KG1 (cell line): Measurements from ENCODE around the gene MAP4K5.
"Not testable (repeated sequence)": the region's sequence is repeated elsewhere in the genome, so short reads cannot be mapped to it uniquely, and the experiment has no call there.

ENCODE experiments used
- DNase-seq: peaks from one replicate; lab custom pipeline; 2025; lab: John Stamatoyannopoulos, UW

MAP4K5 gene

DNA sequence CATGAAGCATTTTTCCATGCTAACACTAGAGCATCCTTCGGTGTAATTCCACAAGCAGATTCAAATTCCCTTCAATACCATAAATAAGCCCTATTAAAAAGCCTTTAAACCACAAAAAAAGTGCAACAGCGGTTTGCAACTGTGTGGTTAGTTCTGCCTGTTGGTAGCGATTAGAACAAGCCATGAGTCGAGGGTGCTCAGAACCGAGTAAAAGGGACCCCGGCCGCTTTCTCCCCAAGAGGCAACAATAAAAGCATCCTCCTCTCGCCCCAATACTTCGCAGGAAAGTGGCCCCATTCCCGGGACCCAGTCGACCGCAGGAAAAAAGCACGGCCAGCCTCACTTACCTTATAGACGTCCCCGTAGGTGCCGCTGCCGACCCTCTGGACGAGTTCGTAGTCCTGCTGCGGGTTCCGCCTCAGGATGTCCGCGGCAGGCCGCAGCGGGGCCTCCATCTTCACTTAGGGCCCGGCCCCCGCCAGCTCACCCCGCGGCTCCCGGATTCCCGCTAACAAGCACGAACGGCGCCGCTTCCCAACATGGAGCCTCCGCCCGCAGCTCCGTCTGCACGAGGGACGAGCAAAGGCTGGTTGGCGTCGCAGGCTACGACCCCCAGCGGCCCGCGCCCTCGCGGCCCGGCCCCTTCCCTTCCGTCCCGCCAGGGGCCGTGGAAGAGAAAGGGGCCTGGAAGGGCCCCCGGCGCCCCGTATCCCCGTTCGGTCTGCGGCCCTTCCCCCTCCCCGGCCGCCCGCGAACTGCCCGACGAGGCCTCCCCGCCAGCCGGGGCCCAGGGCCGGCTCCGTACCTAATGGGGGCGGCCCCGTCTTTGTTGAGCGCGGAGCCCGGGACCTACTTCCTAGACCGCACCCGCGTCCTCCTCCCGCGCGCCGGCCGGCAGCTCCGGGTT, 521 bp downstream of the MAP4K5 start:
- no peak for DNase-seq

- no peak for DNase-seq
Measured at GRCh38 chr14:50530794-50531365, 1.5 kb downstream of the MAP4K5 start.

GRCh38 chr14:50530358-50530757, 2.0 kb downstream of the MAP4K5 start:
- no peak for DNase-seq

DNA sequence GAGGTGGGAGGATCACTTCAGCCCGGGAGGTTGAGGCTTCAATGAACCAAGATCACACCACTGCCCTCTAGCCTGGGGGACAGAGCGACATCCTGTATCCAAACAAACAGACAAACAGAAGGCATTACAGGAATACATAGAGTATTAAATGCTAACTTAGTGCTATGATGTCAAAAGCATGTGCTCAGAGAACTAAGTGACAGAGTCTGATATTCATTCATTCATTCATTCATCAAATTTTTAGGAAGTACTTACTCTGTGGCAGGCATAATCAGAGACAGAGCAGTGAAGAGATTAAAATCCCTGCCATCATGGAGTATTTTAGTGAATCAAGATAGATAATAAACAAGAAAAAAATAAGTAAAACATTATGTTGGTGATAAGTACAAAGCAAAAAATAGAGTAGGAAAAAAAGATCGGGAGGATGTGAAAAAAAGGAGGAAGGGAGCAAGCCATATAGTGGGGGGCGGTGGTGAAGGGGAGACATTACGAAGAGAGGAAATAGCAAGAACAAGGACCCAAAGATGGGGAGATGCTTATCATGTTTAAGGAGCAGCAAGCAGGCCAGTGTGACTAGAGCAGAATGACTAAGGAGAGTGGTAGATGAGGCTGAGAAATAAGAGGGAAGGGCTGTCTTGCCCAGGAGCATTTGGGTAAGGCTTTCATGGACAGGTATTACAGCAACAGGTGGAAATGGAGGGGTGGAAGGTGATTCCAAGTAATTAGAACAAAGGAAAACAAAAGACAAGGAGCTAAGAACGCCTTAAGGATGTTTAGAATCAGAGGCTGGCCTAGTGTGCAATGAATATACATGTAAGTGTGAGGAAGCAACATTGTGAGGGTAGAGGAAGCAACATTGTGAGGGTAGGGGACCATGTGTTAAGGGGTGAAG, 2.8 kb downstream of the MAP4K5 start:
- DNase-seq = no peak

DNA sequence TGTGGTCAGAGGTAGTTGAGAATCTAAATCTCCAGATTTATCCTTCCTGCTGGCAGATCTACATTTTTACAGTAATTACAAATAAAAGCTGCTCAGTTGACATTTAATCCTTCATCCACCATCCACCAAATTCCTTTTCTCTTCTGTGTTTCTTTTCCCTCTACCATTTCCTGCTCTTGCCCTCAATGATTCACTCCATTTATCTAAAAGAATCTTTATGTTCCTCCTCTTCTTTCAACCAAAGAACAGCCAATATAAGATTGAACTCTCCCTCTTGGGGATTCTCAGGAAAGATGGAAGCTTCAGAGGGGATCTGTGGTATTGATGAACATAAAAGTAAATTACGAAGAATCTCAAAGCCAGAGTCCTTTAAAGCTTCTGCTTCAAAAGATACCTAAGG, 4.4 kb downstream of the MAP4K5 start:
- no peak for DNase-seq

DNA sequence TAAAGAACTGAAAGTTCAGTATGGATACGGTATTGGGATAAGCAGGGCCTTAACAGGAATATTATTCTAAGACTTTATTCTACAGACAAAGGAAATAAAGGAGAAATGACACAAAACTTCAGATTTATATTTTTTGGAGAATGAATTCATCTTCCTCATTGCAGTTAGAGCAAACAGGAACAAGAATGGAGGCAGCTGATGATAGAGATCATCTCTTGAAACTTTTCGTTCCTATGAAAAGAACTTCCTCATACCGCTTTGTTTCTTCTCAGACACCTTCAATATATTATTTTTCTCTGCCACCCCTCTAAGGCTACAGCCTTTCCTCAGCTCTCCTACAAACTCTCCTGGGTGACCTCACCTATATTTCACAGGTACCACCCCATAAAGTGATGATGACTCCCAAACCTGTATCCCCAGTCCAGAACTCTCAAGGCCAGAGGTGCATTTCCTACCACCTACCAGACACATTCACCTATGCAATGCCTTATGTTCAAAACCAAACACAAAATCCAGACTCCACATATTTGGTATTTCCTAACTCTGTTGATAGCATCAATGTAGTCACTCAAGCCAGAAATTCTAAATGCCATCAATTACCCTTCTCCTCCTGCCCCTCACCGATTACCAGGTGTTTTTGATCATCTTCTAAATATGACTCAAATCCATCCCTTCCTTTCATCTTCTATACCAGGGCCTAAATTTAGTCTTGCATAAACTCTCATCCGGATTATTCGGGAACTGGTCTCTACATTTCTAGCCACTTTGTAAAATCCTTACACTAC, 7.4 kb downstream of the MAP4K5 start:
- DNase-seq = no peak

DNA sequence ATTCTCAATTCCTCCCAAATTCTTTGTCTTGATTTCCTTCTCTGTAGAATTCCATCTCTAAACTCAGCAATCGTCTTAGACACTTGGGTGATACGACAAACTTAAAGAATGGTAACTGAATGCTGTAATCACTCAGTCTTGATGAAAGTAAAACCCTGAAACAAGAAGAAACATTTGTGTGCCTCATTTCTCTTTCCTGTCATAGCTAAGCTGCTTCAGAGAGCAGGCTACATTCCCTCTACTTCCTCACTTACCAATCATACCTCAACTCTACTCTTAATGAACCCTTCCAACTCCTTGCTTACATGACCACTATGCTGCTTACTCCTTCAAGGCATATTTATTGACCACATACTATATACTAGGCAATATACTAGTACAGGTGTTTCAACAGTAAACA, 8.3 kb downstream of the MAP4K5 start:
- DNase-seq = no peak

DNA sequence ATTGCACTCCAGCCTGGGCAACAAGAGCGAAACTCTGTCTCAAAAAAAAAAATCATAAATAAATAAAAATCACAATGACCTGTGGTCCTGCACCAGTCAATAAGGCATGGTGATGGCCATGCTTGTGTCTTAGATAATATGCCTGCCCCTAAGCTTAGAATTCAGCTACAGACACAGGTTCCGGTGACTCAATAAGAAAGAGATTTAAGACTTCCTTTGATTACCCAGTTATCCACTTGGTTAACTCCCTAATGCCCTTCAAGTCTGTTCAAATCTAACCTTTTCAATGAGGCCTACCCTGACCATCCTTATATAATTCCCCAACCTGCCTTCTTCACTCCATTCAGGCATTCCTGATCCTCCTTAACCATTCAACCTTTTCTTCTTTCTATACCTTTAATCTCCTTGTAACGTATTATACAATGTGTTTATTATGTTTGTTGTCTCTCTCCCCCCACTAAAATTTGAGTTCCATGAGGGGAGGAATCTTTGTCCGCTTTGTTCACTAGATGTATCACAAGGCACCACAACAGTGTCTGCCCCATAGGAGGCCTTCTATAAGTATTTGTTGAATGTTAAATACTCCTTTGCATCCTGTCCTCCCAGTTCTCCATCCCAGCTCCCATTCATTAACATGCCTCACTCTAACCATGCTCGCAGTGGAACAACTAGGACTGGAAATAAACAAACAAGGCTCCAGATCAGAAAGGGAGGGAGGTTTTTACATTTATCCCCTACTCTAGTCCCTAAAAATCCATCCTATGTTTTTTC, 8.9 kb downstream of the MAP4K5 start:
- no peak for DNase-seq

- DNase-seq = no peak
Measured at GRCh38 chr14:50521912-50522341, 10.4 kb downstream of the MAP4K5 start.

- no peak for DNase-seq
Measured at GRCh38 chr14:50520947-50521815, 11.2 kb downstream of the MAP4K5 start.

GRCh38 chr14:50516091-50516490, 16.3 kb downstream of the MAP4K5 start:
- no peak for DNase-seq

GRCh38 chr14:50512463-50512862, 19.9 kb downstream of the MAP4K5 start:
- DNase-seq = no peak

DNA sequence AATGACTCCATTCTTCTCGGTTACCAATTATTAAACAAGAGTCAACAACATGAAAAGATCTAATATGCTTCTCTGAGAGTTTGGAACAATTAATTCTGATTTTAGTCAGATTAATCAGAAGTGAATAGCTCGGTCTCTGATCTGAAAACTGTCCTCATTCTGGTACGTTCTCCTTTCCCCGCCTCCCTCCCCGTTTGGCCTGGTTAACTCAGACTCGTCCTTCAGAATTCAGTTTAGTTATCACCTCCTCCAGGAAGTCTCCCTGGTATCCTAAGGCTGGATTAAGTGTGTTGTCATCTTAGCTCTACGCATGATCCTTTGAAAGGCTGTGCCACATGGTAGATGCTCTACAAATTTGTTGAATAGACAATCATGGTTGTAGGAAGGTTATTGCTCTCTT, 22.2 kb downstream of the MAP4K5 start:
- no peak for DNase-seq

- not testable (repeated sequence) for DNase-seq
Measured at GRCh38 chr14:50507078-50507477, 25.3 kb downstream of the MAP4K5 start.

DNA sequence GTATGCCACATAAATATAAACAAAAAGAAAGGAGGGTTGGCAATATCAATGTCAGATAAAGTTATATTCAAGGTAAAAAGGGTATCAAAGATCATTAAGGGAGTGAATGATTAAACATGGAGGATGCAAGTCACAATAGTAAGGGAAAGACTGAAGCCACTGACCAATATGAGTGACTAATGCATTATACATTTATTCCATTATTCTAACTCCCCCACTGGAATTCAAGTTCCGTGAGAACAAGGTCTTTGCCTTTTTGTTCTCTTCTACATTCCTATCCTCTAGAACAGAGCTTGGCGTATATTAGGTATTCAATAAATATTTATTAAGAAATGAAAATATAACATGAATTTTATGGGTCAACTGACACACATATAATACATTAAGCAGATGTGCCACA, 30.7 kb downstream of the MAP4K5 start:
- no peak for DNase-seq

GRCh38 chr14:50497351-50497750, 35.0 kb downstream of the MAP4K5 start:
- DNase-seq = no peak

- DNase-seq = no peak
Measured at GRCh38 chr14:50489851-50490250, 42.5 kb downstream of the MAP4K5 start.

GRCh38 chr14:50488521-50488920, 43.8 kb downstream of the MAP4K5 start:
- DNase-seq = no peak

GRCh38 chr14:50479041-50479440, 53.3 kb downstream of the MAP4K5 start:
- DNase-seq = no peak

GRCh38 chr14:50477760-50478159, 54.6 kb downstream of the MAP4K5 start:
- no peak for DNase-seq
